Measurements from ENCODE around the gene SPNS1. TPM values are rescaled to one million over a fixed set of nuclear protein-coding genes. Genes with fewer than 3 reads are reported as not detected.
A peak's percentile ranks its signal among the peaks of the same experiment; 100 is the strongest.
"Not testable (repeated sequence)": the region's sequence is repeated elsewhere in the genome, so short reads cannot be mapped to it uniquely, and the experiment has no call there.

Gene SPNS1
- total RNA-seq, 2 experiments from 2014 or later, result 24.8 to 26.1 TPM

GRCh38 chr16:28964496-28964895 lies 10.1 kb upstream of the SPNS1 start:
- Mint-ChIP-seq H3K4me1 (peaks cover 2% of the 10 kb centered on the region), H3K9me3 (no peaks in the 10 kb centered on the region), H3K27ac (no peak overlapping the region), H3K4me3 (no peak overlapping the region), H3K27me3 (no peaks in the 10 kb centered on the region), H3K36me3 (ENCODE audit: low read depth) (peaks cover 40% of the 10 kb centered on the region)
- POLR2A ChIA-PET, result no interaction called here
- CTCF ChIA-PET, result no interaction called here
- no peak for DNase-seq

DNA sequence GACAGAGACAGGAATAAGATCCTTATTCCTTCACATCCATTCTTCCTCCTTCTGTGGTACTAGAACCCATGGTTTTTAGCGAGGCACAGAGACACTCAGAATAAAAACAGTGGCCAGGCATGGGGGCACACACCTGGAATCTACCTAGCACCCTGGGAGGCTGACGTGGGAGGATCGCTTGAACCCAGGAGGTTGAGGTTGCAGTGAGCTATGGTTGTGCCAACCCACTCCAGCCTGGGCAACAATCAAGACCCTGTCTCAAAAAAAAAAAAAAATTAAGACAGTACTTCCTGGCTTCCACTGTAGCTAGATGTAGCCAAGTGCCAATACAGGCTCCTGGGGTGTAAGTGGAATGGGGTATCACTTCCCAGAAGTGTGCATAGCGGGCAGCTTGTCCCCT lies 7.4 kb upstream of the SPNS1 start:
- no peaks in the 10 kb centered on the region for H3K9me3 Mint-ChIP-seq
- DNase-seq, result no peak
- H3K27ac Mint-ChIP-seq, result no peak overlapping the region
- CTCF ChIA-PET, result interaction anchor here (0.6 kb wide), 2 partner anchors 39 to 53 kb away, joined by 3 read pairs; no protein-coding TSS in a partner anchor
- no peaks in the 10 kb centered on the region for H3K27me3 Mint-ChIP-seq
- no peak overlapping the region for H3K4me3 Mint-ChIP-seq
- peaks cover 2% of the 10 kb centered on the region for H3K4me1 Mint-ChIP-seq
- POLR2A ChIA-PET, result interaction anchor here (0.5 kb wide), 1 partner anchor 129 kb away, joined by 4 read pairs; no protein-coding TSS in a partner anchor
- H3K36me3 Mint-ChIP-seq (ENCODE audit: low read depth), result peaks cover 25% of the 10 kb centered on the region

GRCh38 chr16:28969696-28970095 lies 4.9 kb upstream of the SPNS1 start:
- CTCF ChIA-PET, result interaction anchor here (0.7 to 2.5 kb wide), 2 partner anchors 8 to 12 kb away, joined by 5 to 6 read pairs; no protein-coding TSS in a partner anchor
- POLR2A ChIA-PET; H3K36me3 Mint-ChIP-seq (ENCODE audit: low read depth); H3K4me3 Mint-ChIP-seq; H3K9me3 Mint-ChIP-seq; H3K27me3 Mint-ChIP-seq; DNase-seq; H3K27ac Mint-ChIP-seq: not testable (repeated sequence)
- H3K4me1 Mint-ChIP-seq, result peaks cover 12% of the 10 kb centered on the region

DNA sequence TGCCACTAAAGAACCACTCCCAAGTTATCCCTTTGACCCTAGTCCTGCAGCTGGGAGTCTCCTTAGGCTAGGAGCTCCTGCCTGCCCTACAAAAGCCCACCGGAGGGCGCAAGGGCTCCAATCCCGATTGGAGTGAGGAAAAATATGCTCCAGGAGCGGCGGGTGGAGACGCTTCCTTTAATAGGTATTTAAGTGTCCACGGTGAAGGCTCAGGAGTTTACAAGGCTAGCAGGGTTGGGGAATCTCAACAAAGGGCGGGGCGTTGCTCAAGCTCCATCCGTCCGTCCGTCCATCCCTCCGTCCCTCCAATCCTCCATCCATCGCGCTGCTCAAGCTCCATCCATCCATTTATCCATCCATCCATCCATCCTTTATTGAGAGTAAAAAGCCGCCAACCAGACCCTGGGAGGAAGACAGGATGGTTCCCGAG lies 556 bp upstream of the SPNS1 start:
- H3K27me3 Mint-ChIP-seq, result no peaks in the 10 kb centered on the region
- H3K4me1 Mint-ChIP-seq, result peaks cover 39% of the 10 kb centered on the region
- peak overlapping the region; percentile 99 for H3K4me3 Mint-ChIP-seq
- peak overlapping the region; percentile 95 for H3K27ac Mint-ChIP-seq
- H3K36me3 Mint-ChIP-seq (ENCODE audit: low read depth), result peaks cover 11% of the 10 kb centered on the region
- H3K9me3 Mint-ChIP-seq, result no peaks in the 10 kb centered on the region
- ChIA-PET CTCF (interaction anchor here (0.7 to 1.9 kb wide), 11 partner anchors 13 to 138 kb away, joined by 3 to 6 read pairs (median 4); no protein-coding TSS in a partner anchor), POLR2A (interaction anchor here (0.5 kb wide), 1 partner anchor 10 kb away, joined by 3 read pairs; no protein-coding TSS in a partner anchor)
- DNase-seq, result no peak

DNA sequence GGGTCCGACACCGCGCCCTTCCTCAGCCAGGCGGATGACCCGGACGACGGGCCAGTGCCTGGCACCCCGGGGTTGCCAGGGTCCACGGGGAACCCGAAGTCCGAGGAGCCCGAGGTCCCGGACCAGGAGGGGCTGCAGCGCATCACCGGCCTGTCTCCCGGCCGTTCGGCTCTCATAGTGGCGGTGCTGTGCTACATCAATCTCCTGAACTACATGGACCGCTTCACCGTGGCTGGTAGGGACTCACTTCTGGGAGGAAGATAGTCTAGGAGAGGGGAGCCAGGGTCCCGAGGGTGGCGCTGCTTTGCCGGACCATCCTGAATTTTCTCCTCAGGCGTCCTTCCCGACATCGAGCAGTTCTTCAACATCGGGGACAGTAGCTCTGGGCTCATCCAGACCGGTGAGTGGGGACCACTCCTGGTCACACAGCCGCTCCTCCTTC lies 601 bp downstream of the SPNS1 start:
- ChIA-PET POLR2A (no interaction called here), CTCF (interaction anchor here (1.9 kb wide), 1 partner anchor 12 kb away, joined by 6 read pairs; no protein-coding TSS in a partner anchor)
- H3K4me3 Mint-ChIP-seq, result peak overlapping the region; percentile 99
- H3K9me3 Mint-ChIP-seq, result no peaks in the 10 kb centered on the region
- no peak for DNase-seq
- H3K27me3 Mint-ChIP-seq, result no peaks in the 10 kb centered on the region
- peaks cover 39% of the 10 kb centered on the region for H3K4me1 Mint-ChIP-seq
- H3K27ac Mint-ChIP-seq, result peak overlapping the region; percentile 81
- peaks cover 13% of the 10 kb centered on the region for H3K36me3 Mint-ChIP-seq (ENCODE audit: low read depth)

DNA sequence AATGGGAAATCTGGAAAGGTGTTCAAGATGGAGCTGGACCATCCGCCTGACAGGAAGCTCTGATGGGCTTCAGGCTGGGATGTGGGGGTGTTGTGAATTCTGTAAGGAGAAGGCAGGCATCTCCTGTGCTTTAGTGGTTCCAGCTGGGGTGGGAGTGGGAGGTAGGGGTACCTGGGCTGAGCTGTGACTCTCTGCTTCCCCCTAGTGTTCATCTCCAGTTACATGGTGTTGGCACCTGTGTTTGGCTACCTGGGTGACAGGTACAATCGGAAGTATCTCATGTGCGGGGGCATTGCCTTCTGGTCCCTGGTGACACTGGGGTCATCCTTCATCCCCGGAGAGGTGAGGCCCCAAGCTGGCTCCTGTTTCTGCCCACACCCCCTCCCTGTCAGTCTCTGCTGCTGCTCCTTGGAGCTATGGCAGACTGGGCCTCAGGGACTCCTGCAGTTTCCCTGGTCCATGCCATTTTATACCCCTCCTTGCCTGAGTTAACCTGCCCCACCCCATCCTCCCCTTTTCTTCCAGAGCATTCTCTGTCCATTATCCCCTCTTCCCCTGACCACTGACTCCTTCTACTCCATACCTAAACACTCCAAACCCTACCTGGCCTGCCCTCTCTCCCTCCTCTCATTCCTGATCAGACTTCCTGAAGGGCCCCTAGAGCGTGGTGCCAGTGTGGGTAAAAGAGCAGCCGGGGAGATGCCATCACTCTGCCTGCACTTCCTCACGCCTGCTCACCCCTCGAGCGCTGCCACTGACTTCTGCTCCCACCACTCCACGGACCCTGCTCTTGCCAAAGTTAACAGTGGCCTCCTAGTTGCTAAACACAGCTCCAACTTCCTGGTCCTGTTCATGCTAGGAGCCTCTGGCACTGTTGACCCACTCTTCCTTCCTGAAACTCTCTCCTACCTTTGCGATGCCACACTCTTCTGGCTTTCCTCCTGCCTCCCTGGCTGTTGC lies 3.4 kb downstream of the SPNS1 start:
- peaks cover 5% of the 10 kb centered on the region for H3K9me3 Mint-ChIP-seq
- H3K36me3 Mint-ChIP-seq (ENCODE audit: low read depth), result peaks cover 36% of the 10 kb centered on the region
- POLR2A ChIA-PET, result no interaction called here
- DNase-seq, result peak; percentile 32
- no peak overlapping the region for H3K27ac Mint-ChIP-seq
- H3K27me3 Mint-ChIP-seq, result no peaks in the 10 kb centered on the region
- CTCF ChIA-PET, result interaction anchor here (0.5 to 1.6 kb wide), 6 partner anchors 8 to 103 kb away, joined by 3 to 6 read pairs (median 4); no protein-coding TSS in a partner anchor
- H3K4me1 Mint-ChIP-seq, result peaks cover 46% of the 10 kb centered on the region
- no peak overlapping the region for H3K4me3 Mint-ChIP-seq

- Mint-ChIP-seq H3K4me1 (peaks cover 48% of the 10 kb centered on the region), H3K36me3 (ENCODE audit: low read depth) (peaks cover 53% of the 10 kb centered on the region)
- CTCF ChIA-PET, result interaction anchor here (1.2 to 1.4 kb wide), 2 partner anchors 18 to 44 kb away, joined by 3 read pairs; no protein-coding TSS in a partner anchor
- H3K4me3 Mint-ChIP-seq, POLR2A ChIA-PET, H3K27me3 Mint-ChIP-seq, DNase-seq, H3K9me3 Mint-ChIP-seq, H3K27ac Mint-ChIP-seq: not testable (repeated sequence)
Measured at GRCh38 chr16:28980330-28980729, 5.8 kb downstream of the SPNS1 start.

GRCh38 chr16:28980929-28981328 lies 6.4 kb downstream of the SPNS1 start:
- Mint-ChIP-seq H3K27ac (no peak overlapping the region), H3K9me3 (peaks cover 5% of the 10 kb centered on the region), H3K27me3 (no peaks in the 10 kb centered on the region), H3K36me3 (ENCODE audit: low read depth) (peaks cover 56% of the 10 kb centered on the region), H3K4me1 (peaks cover 42% of the 10 kb centered on the region), H3K4me3 (no peak overlapping the region)
- no peak for DNase-seq
- ChIA-PET POLR2A (no interaction called here), CTCF (interaction anchor here (1.2 to 1.4 kb wide), 2 partner anchors 18 to 43 kb away, joined by 3 read pairs; no protein-coding TSS in a partner anchor)

GRCh38 chr16:28981517-28981916 lies 6.9 kb downstream of the SPNS1 start:
- peak; percentile 36 for DNase-seq
- peaks cover 5% of the 10 kb centered on the region for H3K9me3 Mint-ChIP-seq
- H3K36me3 Mint-ChIP-seq (ENCODE audit: low read depth), result peaks cover 62% of the 10 kb centered on the region
- POLR2A ChIA-PET, result no interaction called here
- peaks cover 36% of the 10 kb centered on the region for H3K4me1 Mint-ChIP-seq
- H3K27me3 Mint-ChIP-seq, result no peaks in the 10 kb centered on the region
- CTCF ChIA-PET, result interaction anchor here (1.4 kb wide), 1 partner anchor 19 kb away, joined by 3 read pairs; no protein-coding TSS in a partner anchor
- no peak overlapping the region for H3K27ac Mint-ChIP-seq
- H3K4me3 Mint-ChIP-seq, result no peak overlapping the region

DNA sequence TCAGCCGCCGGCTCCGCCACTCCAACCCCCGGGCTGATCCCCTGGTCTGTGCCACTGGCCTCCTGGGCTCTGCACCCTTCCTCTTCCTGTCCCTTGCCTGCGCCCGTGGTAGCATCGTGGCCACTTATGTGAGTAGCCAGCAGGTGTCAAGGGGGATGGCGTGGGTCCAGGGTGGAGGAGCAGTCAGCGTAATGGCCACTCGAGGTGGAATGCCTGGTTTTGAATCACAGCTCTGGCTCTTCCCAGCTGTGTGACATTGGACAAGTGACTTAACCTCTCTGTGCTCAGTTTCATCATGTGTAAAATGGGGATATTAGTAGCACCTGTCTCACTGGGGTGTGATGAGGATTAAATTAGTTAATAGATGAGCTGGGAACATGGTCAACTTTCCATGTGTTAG lies 7.8 kb downstream of the SPNS1 start:
- H3K9me3 Mint-ChIP-seq, result peaks cover 9% of the 10 kb centered on the region
- peaks cover 71% of the 10 kb centered on the region for H3K36me3 Mint-ChIP-seq (ENCODE audit: low read depth)
- no peak for DNase-seq
- no peak overlapping the region for H3K4me3 Mint-ChIP-seq
- H3K27me3 Mint-ChIP-seq, result no peaks in the 10 kb centered on the region
- ChIA-PET POLR2A (no interaction called here), CTCF (interaction anchor here (1.1 to 1.9 kb wide), 3 partner anchors 10 to 37 kb away, joined by 3 to 8 read pairs (median 4); no protein-coding TSS in a partner anchor)
- peaks cover 35% of the 10 kb centered on the region for H3K4me1 Mint-ChIP-seq
- H3K27ac Mint-ChIP-seq, result peak overlapping the region; percentile 41

DNA sequence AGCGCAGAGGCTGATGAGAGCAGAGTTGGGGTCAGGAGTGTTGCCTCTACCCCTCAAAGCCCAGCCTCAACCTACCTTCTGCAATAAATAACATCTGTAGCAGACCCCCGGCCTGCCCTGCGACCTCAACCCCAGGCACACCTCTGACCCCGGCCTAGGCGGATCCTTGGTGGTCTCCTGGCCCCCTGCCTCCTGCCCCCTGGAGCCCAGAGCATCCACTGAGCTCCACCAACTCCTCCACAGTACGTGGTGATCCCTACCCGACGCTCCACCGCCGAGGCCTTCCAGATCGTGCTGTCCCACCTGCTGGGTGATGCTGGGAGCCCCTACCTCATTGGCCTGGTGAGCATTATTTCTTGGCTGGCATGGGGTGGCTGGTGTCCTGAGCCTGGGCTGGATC lies 8.4 kb downstream of the SPNS1 start:
- no peak for DNase-seq
- H3K4me3 Mint-ChIP-seq, result no peak overlapping the region
- H3K4me1 Mint-ChIP-seq, result peaks cover 35% of the 10 kb centered on the region
- CTCF ChIA-PET, result interaction anchor here (0.6 to 1.9 kb wide), 4 partner anchors 9 to 1653 kb away, joined by 3 to 8 read pairs (median 4); no protein-coding TSS in a partner anchor
- H3K27me3 Mint-ChIP-seq, result no peaks in the 10 kb centered on the region
- peak overlapping the region; percentile 92 for H3K27ac Mint-ChIP-seq
- POLR2A ChIA-PET, result no interaction called here
- H3K36me3 Mint-ChIP-seq (ENCODE audit: low read depth), result peaks cover 75% of the 10 kb centered on the region
- peaks cover 12% of the 10 kb centered on the region for H3K9me3 Mint-ChIP-seq

DNA sequence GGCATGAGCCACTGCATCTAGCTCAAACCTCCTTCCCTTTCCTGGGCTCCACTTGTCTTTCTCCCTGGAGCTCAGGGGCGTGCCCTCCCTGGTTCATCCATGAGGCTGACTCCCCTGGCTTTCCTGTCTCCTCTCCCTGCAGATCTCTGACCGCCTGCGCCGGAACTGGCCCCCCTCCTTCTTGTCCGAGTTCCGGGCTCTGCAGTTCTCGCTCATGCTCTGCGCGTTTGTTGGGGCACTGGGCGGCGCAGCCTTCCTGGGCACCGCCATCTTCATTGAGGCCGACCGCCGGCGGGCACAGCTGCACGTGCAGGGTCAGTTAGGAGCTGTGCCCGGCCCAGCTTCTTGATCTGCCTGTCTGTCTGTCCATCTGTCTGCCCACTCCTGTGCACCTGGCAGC lies 9.1 kb downstream of the SPNS1 start:
- no peaks in the 10 kb centered on the region for H3K27me3 Mint-ChIP-seq
- DNase-seq, result no peak
- peak overlapping the region; percentile 100 for H3K4me3 Mint-ChIP-seq
- H3K36me3 Mint-ChIP-seq (ENCODE audit: low read depth), result peaks cover 75% of the 10 kb centered on the region
- ChIA-PET CTCF (interaction anchor here (0.6 to 1.9 kb wide), 4 partner anchors 11 to 1652 kb away, joined by 3 to 8 read pairs (median 4); no protein-coding TSS in a partner anchor), POLR2A (no interaction called here)
- H3K27ac Mint-ChIP-seq, result peak overlapping the region; percentile 92
- peaks cover 12% of the 10 kb centered on the region for H3K9me3 Mint-ChIP-seq
- H3K4me1 Mint-ChIP-seq, result peaks cover 37% of the 10 kb centered on the region

GRCh38 chr16:28984091-28984490 lies 9.5 kb downstream of the SPNS1 start:
- peak overlapping the region; percentile 100 for H3K4me3 Mint-ChIP-seq
- DNase-seq, result no peak
- H3K27me3 Mint-ChIP-seq, result no peaks in the 10 kb centered on the region
- H3K4me1 Mint-ChIP-seq, result peaks cover 41% of the 10 kb centered on the region
- ChIA-PET CTCF (interaction anchor here (0.8 to 1.9 kb wide), 2 partner anchors 37 to 39 kb away, joined by 3 to 8 read pairs; no protein-coding TSS in a partner anchor), POLR2A (no interaction called here)
- peak overlapping the region; percentile 92 for H3K27ac Mint-ChIP-seq
- peaks cover 77% of the 10 kb centered on the region for H3K36me3 Mint-ChIP-seq (ENCODE audit: low read depth)
- H3K9me3 Mint-ChIP-seq, result peaks cover 12% of the 10 kb centered on the region
